Epithelial cell of proximal tubule (primary cell): Measurements from ENCODE around the gene SLC14A1. TPM values are rescaled to one million over a fixed set of nuclear protein-coding genes. Genes with fewer than 3 reads are reported as not detected.

Source experiments
- DNase-seq: peaks from one replicate; pipeline ENCODE4 v3.0.0-alpha.2; 2011; ENCODE audit warnings: low read depth
- H3K4me3 ChIP-seq: 2 replicates; pipeline ENCODE4 v1.5.1; 2011; ENCODE audit warnings: low read depth, mild to moderate bottlenecking, low read length
- total RNA-seq: library from RNA; depleted of rRNA; stranded (reverse); fragments of >200 nt; gene quantifications from 2 replicates; pipeline ENCODE4 v1.2.3, GENCODE V29; 2015
- TF ChIP-seq, protein P1 (sequence below): conservative IDR thresholded peaks from 2 replicates; pipeline ENCODE4 v1.5.1; 2012; ENCODE audit warnings: low read depth, mild to moderate bottlenecking, low read length

Gene SLC14A1
- total RNA-seq, 1 donor from 2014 or later, result not detected

DNA sequence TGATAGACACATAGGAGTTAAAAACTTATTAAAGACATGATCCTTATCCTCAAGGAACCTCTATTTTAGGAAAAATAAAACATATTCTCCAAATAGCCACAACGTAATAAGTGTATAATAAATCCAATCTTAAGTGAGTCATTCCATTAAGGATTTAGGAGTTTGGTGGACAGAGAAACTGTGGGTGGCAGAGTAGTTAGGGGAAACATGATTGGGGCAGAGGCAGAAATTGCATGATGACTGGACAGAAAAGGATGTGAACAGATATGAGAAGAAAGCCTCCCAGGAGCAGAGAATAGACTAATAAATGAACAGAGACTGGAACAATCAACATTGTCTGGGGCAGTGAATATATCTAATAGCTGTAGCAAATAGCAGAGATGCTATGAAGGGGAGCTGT lies 53.4 kb downstream of the SLC14A1 start:
- DNase-seq, result no peak
- no peak overlapping the region for H3K4me3 ChIP-seq
- TF ChIP-seq, protein P1, sequence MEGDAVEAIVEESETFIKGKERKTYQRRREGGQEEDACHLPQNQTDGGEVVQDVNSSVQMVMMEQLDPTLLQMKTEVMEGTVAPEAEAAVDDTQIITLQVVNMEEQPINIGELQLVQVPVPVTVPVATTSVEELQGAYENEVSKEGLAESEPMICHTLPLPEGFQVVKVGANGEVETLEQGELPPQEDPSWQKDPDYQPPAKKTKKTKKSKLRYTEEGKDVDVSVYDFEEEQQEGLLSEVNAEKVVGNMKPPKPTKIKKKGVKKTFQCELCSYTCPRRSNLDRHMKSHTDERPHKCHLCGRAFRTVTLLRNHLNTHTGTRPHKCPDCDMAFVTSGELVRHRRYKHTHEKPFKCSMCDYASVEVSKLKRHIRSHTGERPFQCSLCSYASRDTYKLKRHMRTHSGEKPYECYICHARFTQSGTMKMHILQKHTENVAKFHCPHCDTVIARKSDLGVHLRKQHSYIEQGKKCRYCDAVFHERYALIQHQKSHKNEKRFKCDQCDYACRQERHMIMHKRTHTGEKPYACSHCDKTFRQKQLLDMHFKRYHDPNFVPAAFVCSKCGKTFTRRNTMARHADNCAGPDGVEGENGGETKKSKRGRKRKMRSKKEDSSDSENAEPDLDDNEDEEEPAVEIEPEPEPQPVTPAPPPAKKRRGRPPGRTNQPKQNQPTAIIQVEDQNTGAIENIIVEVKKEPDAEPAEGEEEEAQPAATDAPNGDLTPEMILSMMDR, result no peak

DNA sequence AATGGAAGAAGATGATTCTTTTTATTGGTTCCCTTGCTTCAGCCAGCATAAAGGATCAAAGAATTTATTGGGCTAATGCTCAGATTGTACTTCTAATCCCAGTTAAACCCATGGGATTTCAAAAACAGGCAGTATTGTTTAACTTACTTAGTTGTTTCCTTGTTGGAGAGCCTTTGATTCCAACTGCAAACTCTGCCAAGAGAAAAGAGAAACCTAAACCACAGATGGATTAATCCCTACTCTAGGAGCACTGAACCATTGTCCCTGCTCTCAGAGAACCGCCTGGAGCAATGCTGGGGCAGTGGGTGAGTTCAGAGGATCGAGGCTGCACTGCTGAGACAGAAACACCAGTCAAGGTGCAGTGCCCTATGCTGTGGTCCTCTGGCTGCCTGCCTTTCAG lies 56.6 kb downstream of the SLC14A1 start:
- H3K4me3 ChIP-seq, result no peak overlapping the region
- DNase-seq, result no peak
- TF ChIP-seq, protein P1, result no peak

DNA sequence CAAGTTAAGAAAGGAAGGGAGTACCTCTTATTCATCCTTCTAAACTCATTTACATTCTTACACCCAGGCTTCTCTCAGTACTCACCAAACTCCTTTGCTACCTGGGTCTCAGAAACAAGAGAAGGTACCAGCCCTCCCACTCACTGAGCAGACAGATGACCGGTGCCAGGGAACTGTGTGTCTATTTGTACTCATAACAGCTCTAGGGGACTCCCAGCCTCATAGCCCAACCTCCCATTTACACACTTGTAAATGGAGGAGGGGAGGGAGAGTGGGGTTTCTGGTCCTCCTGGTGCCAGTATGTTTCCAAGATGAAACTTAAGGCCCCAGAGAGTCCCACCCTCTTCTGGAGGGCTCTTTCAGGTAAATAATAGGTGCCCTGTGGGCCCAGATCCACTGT lies 58.7 kb downstream of the SLC14A1 start:
- TF ChIP-seq, protein P1, result no peak
- no peak for DNase-seq
- no peak overlapping the region for H3K4me3 ChIP-seq

DNA sequence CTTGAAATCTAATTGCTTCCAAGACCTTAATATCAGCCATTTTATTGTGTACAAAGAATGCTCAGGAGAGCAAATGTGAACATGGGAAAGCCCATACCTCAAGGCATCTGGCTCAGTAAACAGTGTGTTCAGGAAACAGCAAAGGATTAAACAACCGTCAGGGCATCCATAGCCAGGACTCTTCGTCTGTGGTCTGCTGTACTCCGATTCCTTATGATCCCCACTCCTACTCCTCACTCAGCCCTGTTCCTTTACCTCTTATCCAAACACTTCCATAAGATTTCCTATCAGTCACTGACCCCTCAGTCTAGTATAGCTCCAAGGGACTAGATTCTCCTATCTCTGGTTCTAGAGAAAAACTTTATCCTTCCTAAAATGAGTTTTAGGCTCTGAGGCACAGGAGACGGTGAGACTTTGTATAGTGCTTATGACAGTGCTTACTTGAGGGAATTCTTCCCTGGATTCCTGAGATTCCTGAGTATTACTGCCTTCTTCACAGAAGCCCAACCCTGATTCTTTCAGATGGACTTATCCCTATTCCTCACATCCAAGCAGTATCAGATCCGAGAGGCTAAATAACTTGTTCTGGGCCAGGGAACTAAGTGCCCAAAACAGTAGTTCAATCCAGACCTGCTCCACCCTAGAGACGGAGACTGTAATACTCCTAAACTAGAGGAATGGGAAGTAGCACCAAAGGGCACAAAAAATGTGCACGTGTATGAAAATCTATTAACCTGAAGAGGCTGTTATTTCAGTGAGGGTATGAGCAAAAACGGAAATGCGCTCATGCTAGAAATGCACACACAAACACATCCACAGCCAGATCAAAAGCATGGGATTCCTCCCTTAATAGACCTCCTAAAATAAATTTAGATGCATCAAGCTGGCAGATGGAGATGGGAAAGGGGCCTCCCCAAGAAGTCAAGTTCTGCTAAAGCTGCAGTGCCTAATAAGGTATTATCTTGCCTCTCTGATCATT lies 59.4 kb downstream of the SLC14A1 start:
- DNase-seq, result no peak
- H3K4me3 ChIP-seq, result no peak overlapping the region
- TF ChIP-seq, protein P1, result no peak

DNA sequence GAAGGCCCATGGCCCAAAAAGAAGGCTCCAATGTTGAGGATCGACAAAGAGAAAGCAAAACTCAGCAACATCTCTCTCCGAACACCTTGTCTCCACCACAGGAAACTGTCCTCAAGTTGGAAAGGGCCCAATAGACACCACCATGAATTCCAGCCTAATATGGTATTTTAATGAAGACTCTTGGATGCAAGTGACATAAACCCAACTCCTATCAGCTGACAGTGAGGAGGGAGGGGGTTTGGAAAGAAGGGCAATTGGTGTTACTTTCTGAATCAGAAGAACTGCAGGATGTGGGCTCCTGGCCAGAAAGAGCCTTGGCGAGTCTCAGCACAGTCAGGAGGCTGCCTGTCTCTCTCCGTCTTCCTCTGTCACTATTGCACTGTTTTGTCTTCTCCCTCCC lies 61.2 kb downstream of the SLC14A1 start:
- TF ChIP-seq, protein P1, result no peak
- H3K4me3 ChIP-seq, result no peak overlapping the region
- DNase-seq, result no peak

GRCh38 chr18:45786941-45787340 lies 63.0 kb downstream of the SLC14A1 start:
- TF ChIP-seq, protein P1, result no peak
- DNase-seq, result no peak
- H3K4me3 ChIP-seq, result no peak overlapping the region

GRCh38 chr18:45787346-45787745 lies 63.4 kb downstream of the SLC14A1 start:
- no peak overlapping the region for H3K4me3 ChIP-seq
- TF ChIP-seq, protein P1, result no peak
- DNase-seq, result no peak
